Smooth muscle cell (in vitro differentiated cells): ENCODE data around the gene TLK2. TPM values are rescaled to one million over a fixed set of nuclear protein-coding genes. Genes with fewer than 3 reads are reported as not detected.

Experiments
- DNase-seq: peaks from one replicate; lab custom pipeline; 2025; ENCODE audit not compliant: unreplicated experiment; lab: John Stamatoyannopoulos, UW
- H2AFZ ChIP-seq: fragments of 200-600 bp; sonication (generic); 2 replicates; pipeline ENCODE4 v1.6.0; 2016; ENCODE audit warnings: antibody characterized with exemption, low read depth, mild to moderate bottlenecking
- H3F3A ChIP-seq: fragments of 200-600 bp; sonication (generic); 2 replicates; pipeline ENCODE4 v1.6.0; 2017; ENCODE audit warnings: antibody characterized with exemption, low read depth
- H3K27ac ChIP-seq: fragments of 200-600 bp; sonication (generic); 2 replicates; pipeline ENCODE4 v1.5.1; 2016; ENCODE audit warnings: low read depth, mild to moderate bottlenecking
- H3K27me3 ChIP-seq: fragments of 200-600 bp; sonication (generic); 2 replicates; pipeline ENCODE4 v1.6.1; 2016; ENCODE audit warnings: low read depth, mild to moderate bottlenecking
- H3K36me3 ChIP-seq: fragments of 200-600 bp; sonication (generic); 2 replicates; pipeline ENCODE4 v1.5.1; 2016; ENCODE audit warnings: low read depth
- H3K4me1 ChIP-seq: fragments of 200-600 bp; sonication (generic); 2 replicates; pipeline ENCODE4 v1.5.1; 2016; ENCODE audit warnings: low read depth
- H3K4me2 ChIP-seq: fragments of 200-600 bp; sonication (generic); 2 replicates; pipeline ENCODE4 v1.6.0; 2016; ENCODE audit warnings: mild to moderate bottlenecking
- H3K4me3 ChIP-seq: fragments of 200-600 bp; sonication (generic); 2 replicates; pipeline ENCODE4 v1.5.1; 2016; ENCODE audit warnings: mild to moderate bottlenecking
- H3K79me2 ChIP-seq: fragments of 200-600 bp; sonication (generic); 2 replicates; pipeline ENCODE4 v1.6.0; 2016; ENCODE audit warnings: low read depth, mild to moderate bottlenecking
- H3K9ac ChIP-seq: fragments of 200-600 bp; sonication (generic); 2 replicates; pipeline ENCODE4 v1.6.0; 2016; ENCODE audit warnings: low read depth
- H3K9me3 ChIP-seq: fragments of 200-600 bp; sonication (generic); replicated peaks from 2 replicates; pipeline ENCODE4 v1.5.1; 2016; ENCODE audit warnings: low read depth
- H4K20me1 ChIP-seq: fragments of 200-600 bp; sonication (generic); 2 replicates; pipeline ENCODE4 v1.6.0; 2016; ENCODE audit warnings: low read depth
- WGBS: methylation state at CpG from one replicate; pipeline ENCODE4 v1.1.7; 2016; ENCODE audit warnings: low lambda C conversion rate; 5-methylcytosine and 5-hydroxymethylcytosine counted together
- polyA plus RNA-seq: library from polyadenylated mRNA; unstranded; fragments of >200 nt; fragmentation: Nextera tagmentation; extraction: Ambion mirVana; gene quantifications from 2 replicates; pipeline ENCODE4 v1.2.1, GENCODE V29; 2016
- total RNA-seq: library from RNA; depleted of rRNA; stranded (reverse); fragments of >200 nt; gene quantifications from 2 replicates; pipeline ENCODE4 v1.2.3, GENCODE V29; 2014
- TF ChIP-seq, protein P1 (sequence below): fragments of 200-600 bp; sonication (generic); IDR thresholded peaks from 2 replicates; pipeline ENCODE4 v1.5.1; 2017; ENCODE audit warnings: borderline replicate concordance, mild to moderate bottlenecking, antibody characterized with exemption; ENCODE audit not compliant: insufficient read depth, poor library complexity, severe bottlenecking

The TLK2 gene
- total and polyA plus RNA-seq, 2 experiments from 2014 or later, result 15.9 to 29.2 TPM

- peaks cover 59% of the 10 kb centered on the region for H4K20me1 ChIP-seq
- H3K36me3 ChIP-seq, result no peaks in the 10 kb centered on the region
- H3K27me3 ChIP-seq, result no peaks in the 10 kb centered on the region
- DNase-seq, result no peak
- H3K79me2 ChIP-seq, result peaks cover 71% of the 10 kb centered on the region
- peaks cover 47% of the 10 kb centered on the region for H3K4me1 ChIP-seq
- WGBS, result 60% methylated on average over 19 of the region's 19 CpGs
- H3K9me3 ChIP-seq, result no peaks in the 10 kb centered on the region
- H3K4me2 ChIP-seq, result peak overlapping the region; percentile 83
- no peak overlapping the region for H2AFZ ChIP-seq
- peak overlapping the region; percentile 98 for H3K27ac ChIP-seq
- peak overlapping the region; percentile 97 for H3K9ac ChIP-seq
- peak overlapping the region; percentile 85 for H3K4me3 ChIP-seq
- H3F3A ChIP-seq, result peaks cover 10% of the 10 kb centered on the region
- TF ChIP-seq, protein P1, sequence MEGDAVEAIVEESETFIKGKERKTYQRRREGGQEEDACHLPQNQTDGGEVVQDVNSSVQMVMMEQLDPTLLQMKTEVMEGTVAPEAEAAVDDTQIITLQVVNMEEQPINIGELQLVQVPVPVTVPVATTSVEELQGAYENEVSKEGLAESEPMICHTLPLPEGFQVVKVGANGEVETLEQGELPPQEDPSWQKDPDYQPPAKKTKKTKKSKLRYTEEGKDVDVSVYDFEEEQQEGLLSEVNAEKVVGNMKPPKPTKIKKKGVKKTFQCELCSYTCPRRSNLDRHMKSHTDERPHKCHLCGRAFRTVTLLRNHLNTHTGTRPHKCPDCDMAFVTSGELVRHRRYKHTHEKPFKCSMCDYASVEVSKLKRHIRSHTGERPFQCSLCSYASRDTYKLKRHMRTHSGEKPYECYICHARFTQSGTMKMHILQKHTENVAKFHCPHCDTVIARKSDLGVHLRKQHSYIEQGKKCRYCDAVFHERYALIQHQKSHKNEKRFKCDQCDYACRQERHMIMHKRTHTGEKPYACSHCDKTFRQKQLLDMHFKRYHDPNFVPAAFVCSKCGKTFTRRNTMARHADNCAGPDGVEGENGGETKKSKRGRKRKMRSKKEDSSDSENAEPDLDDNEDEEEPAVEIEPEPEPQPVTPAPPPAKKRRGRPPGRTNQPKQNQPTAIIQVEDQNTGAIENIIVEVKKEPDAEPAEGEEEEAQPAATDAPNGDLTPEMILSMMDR, result no peak
Measured at GRCh38 chr17:62629556-62630364, 151.1 kb downstream of the TLK2 start.

- peaks cover 78% of the 10 kb centered on the region for H3K79me2 ChIP-seq
- H3K36me3 ChIP-seq, result no peaks in the 10 kb centered on the region
- H3K4me2 ChIP-seq, result peak overlapping the region; percentile 83
- peaks cover 41% of the 10 kb centered on the region for H3K4me1 ChIP-seq
- H3K9ac ChIP-seq, result no peak overlapping the region
- peak overlapping the region; percentile 98 for H3K27ac ChIP-seq
- DNase-seq, result no peak
- no peaks in the 10 kb centered on the region for H3K27me3 ChIP-seq
- 51% methylated on average over 12 of the region's 12 CpGs for WGBS
- H2AFZ ChIP-seq, result no peak overlapping the region
- H3K9me3 ChIP-seq, result no peaks in the 10 kb centered on the region
- H4K20me1 ChIP-seq, result peaks cover 67% of the 10 kb centered on the region
- TF ChIP-seq, protein P1, result no peak
- peaks cover 10% of the 10 kb centered on the region for H3F3A ChIP-seq
- H3K4me3 ChIP-seq, result peak overlapping the region; percentile 85
Measured at GRCh38 chr17:62630365-62631085, 151.9 kb downstream of the TLK2 start.

DNA sequence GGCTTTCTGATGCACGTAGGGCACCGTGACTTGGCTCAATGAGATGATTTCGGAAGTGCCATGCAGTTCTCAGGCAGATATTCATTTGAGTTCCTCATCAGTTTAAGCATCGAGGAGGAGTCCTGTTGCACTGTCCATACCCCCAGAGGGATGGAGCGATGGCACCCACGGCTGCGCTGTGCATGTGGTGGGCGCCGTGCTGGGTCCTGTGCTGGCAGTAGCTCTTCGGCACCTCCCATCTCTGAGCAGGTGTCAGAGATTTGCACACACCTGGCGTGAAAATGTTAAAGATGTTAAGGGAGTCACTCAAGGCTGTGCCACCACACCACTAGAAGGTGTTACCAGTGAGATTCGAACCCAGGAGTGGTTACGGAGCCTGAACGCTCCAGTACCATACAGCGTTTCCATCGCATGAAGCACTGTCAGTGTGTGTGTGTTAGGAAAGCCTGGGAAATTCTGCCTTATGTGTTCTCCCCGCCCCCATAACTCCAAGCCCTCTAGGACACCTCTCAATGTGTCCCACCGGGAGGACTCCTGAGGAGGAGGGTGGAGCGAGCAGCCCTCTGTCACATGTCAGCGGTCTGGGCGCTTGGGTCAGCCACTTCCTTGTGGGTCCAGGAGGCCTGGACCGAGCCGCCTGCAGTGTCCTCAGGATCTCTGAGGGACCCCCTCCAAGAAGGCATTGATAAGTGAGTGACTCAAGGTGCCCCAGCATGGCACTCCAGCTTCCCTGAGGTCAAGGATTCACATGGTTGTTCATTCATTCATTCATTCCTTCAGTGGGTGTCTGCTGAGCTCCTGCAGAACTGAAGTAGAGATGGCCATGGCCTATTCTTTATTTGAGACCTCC is 152.7 kb downstream of the TLK2 start:
- H3K36me3 ChIP-seq, result no peaks in the 10 kb centered on the region
- TF ChIP-seq, protein P1, result no peak
- H3K4me2 ChIP-seq, result peak overlapping the region; percentile 83
- peaks cover 36% of the 10 kb centered on the region for H3K4me1 ChIP-seq
- H3K9me3 ChIP-seq, result no peaks in the 10 kb centered on the region
- peaks cover 86% of the 10 kb centered on the region for H3K79me2 ChIP-seq
- H3K4me3 ChIP-seq, result no peak overlapping the region
- WGBS, result 93% methylated on average over 23 of the region's 23 CpGs
- no peak for DNase-seq
- H3K9ac ChIP-seq, result no peak overlapping the region
- H3K27me3 ChIP-seq, result no peaks in the 10 kb centered on the region
- peaks cover 74% of the 10 kb centered on the region for H4K20me1 ChIP-seq
- H3K27ac ChIP-seq, result peak overlapping the region; percentile 98
- H2AFZ ChIP-seq, result no peak overlapping the region
- peaks cover 10% of the 10 kb centered on the region for H3F3A ChIP-seq
